Dermis lymphatic vessel endothelial cell (primary cell): ENCODE results near the gene HLA-DPB1. TPM values are rescaled to one million over a fixed set of nuclear protein-coding genes. Genes with fewer than 3 reads are reported as not detected.

Source experiments
- total RNA-seq: library from RNA; depleted of rRNA; stranded (reverse); fragments of >200 nt; gene quantifications from 2 replicates; pipeline ENCODE4 v1.2.1, GENCODE V29; 2014

Gene HLA-DPB1
- 10.0 and 16.6 TPM in 2 replicates for total RNA-seq

DNA sequence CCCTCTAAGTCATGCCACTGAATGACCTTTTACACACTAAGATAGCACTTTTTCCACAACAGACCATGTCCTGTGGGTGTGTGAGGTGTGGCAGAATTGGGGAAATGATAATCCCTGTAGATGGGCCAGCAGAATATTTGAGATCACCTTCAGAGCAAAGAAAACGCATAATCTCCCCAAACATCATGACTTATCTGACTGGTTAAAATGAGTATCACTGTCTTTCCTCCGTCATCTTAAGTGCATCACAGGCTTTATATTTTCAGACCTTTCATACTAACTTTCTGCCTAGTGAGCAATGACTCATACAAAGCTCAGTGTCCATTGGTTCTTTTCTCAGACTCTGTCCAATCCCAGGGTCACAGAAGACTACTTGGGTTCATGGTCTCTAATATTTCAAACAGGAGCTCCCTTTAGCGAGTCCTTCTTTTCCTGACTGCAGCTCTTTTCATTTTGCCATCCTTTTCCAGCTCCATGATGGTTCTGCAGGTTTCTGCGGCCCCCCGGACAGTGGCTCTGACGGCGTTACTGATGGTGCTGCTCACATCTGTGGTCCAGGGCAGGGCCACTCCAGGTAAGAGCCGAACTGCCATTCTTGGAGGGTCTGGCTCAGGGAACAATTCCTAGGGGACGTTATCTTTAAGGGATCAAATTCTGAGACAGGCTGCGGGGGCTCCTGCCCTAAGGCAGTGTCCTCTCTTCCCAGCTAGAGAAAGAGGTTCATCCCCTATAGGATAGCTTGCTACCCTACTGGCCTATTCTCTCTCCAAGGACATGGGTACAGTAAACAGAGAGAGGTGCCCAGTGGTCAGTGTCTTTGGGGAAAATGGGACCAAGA, at the start of gene HLA-DPB1:
TSS of gene HLA-DPB1 (plus strand) at position 423 of the 838 bp plus-strand sequence. CDS start at position 475, 52 bp downstream.

DNA sequence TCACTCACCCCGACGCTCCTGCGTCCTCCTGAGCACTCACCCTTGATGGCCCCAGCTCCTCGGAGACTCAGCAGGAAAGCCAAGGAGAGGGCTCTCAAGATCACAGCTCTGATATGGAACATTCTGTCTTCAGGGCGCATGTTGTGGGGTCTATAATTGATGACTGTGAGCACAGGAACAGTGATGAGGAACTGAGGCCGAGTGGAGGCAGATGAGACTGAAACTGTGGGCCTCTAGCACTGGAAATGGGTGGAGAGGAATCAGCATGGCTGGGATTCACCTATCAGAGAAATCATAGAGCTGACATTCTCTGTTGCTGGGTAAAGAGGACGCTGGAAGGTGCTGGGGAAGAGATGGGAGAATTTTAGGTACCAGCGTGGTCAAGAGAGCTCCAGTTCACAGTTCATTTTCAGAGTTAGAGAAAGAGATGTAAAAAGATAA, 2.3 kb upstream of the HLA-DPB1 start, which contains the start of gene HLA-DPA1:
TSS of gene HLA-DPA1 (minus strand) at position 219 of the 441 bp plus-strand sequence.

Other genes starting within 250 kb of the HLA-DPB1 start
- gene TAP2, start 237.3 kb upstream of the HLA-DPB1 start, total RNA-seq = 17.6 and 34.9 TPM in 2 replicates
- gene PSMB8, start 231.9 kb upstream of the HLA-DPB1 start, total RNA-seq = 66.2 and 77.1 TPM in 2 replicates
- 25.8 and 33.4 TPM in 2 replicates for gene TAP1, start 222.3 kb upstream of the HLA-DPB1 start, total RNA-seq
- 22.7 and 27.8 TPM in 2 replicates for gene PSMB9, start 221.8 kb upstream of the HLA-DPB1 start, total RNA-seq
- gene HLA-DMB, start 135.0 kb upstream of the HLA-DPB1 start, total RNA-seq = 0.22 and 0.34 TPM in 2 replicates
- 0.43 and 1.0 TPM in 2 replicates for gene HLA-DMA, start 122.9 kb upstream of the HLA-DPB1 start, total RNA-seq
- gene BRD2, start 107.4 kb upstream of the HLA-DPB1 start, total RNA-seq = 48.1 and 59.9 TPM in 2 replicates
- not detected in 2 replicates for gene HLA-DOA, start 66.4 kb upstream of the HLA-DPB1 start, total RNA-seq
- 4.6 and 6.9 TPM in 2 replicates for gene HLA-DPA1, start 2.3 kb upstream of the HLA-DPB1 start, total RNA-seq
- gene COL11A2, start 116.5 kb downstream of the HLA-DPB1 start, total RNA-seq = 0.26 and 0.33 TPM in 2 replicates
- gene RXRB, start 124.7 kb downstream of the HLA-DPB1 start, total RNA-seq = 19.8 and 24.4 TPM in 2 replicates
- 86.5 and 115 TPM in 2 replicates for gene SLC39A7, start 124.9 kb downstream of the HLA-DPB1 start, total RNA-seq
- 8.2 and 9.4 TPM in 2 replicates for gene HSD17B8, start 128.7 kb downstream of the HLA-DPB1 start, total RNA-seq
- 24.7 and 25.6 TPM in 2 replicates for gene RING1, start 132.5 kb downstream of the HLA-DPB1 start, total RNA-seq
- gene VPS52, start 195.9 kb downstream of the HLA-DPB1 start, total RNA-seq = 29.3 and 30.0 TPM in 2 replicates
- gene RPS18, start 196.1 kb downstream of the HLA-DPB1 start, total RNA-seq = 4,072 and 4,082 TPM in 2 replicates
- gene B3GALT4, start 201.1 kb downstream of the HLA-DPB1 start, total RNA-seq = 4.3 and 10.0 TPM in 2 replicates
- gene WDR46, start 213.2 kb downstream of the HLA-DPB1 start, total RNA-seq = 61.7 and 63.3 TPM in 2 replicates
- 26.5 and 30.2 TPM in 2 replicates for gene PFDN6, start 213.6 kb downstream of the HLA-DPB1 start, total RNA-seq
- 55.5 and 57.6 TPM in 2 replicates for gene RGL2, start 223.0 kb downstream of the HLA-DPB1 start, total RNA-seq
- 44.0 and 48.9 TPM in 2 replicates for gene TAPBP, start 238.1 kb downstream of the HLA-DPB1 start, total RNA-seq
- 14.4 and 20.3 TPM in 2 replicates for gene ZBTB22, start 241.8 kb downstream of the HLA-DPB1 start, total RNA-seq
- 37.4 and 54.5 TPM in 2 replicates for gene DAXX, start 247.0 kb downstream of the HLA-DPB1 start, total RNA-seq